NCI-H2227 treated with DMSO at 0.1 percent for 48 hours (cell line): Measurements from ENCODE around the gene EOLA2.
"Not testable (repeated sequence)": the region's sequence is repeated elsewhere in the genome, so short reads cannot be mapped to it uniquely, and the experiment has no call there.

Experiments
- DNase-seq: peaks from one replicate; lab custom pipeline; 2025; lab: John Stamatoyannopoulos, UW

Gene EOLA2

GRCh38 chrX:149938427-149938880 is at the start of gene EOLA2:
TSS of gene EOLA2 (minus strand) at chrX:149938491. CDS start at chrX:149933874, 4,617 bp downstream.
- peak; percentile 97 for DNase-seq

DNA sequence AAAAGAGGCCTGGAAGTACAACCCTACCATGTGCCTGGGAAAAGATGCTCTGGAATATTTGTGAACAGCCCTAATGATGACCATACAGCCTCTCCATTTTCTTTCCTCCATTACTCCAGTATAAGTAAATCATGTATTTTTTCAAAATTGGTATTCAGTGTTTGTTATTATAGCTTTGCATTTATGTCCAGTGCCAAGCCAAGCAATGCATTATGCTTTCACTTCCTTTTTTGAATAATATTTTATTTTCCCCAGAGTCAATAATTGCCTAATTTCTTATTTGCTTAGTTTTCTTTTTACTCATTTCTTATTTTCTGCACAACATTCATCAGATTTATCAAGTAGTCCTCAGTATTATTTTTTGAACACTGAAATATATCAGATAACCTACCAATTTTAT is 49.3 kb upstream of the EOLA2 start:
- no peak for DNase-seq

GRCh38 chrX:149984411-149984810 is 46.1 kb upstream of the EOLA2 start:
- DNase-seq = no peak

- DNase-seq = no peak
These were observed 44.0 kb upstream of the EOLA2 start for GRCh38 chrX:149982310-149982709.

DNA sequence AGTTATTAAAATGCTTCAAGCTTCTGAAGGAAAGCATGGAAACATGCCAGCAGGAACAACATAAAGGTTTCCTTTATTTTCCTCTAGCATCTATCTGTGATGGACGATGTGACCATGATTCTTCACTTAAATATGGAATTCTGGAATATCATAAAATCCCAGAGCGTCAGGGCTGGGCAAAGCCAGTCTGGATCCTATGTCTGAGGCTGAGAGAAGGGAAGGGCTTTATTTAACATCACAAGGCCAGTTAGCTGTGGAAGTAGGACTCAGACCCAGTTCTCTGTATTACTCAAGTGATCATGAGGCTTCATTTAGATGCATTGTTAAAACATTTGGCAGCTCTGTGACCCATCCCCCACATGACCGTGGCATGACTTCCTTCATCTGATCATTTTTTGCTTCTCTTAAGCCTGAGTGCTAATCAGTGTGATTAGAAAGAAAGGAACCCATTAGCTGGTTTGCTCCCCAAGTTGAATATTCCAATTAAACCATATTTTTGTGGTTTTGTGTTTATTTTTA is 40.9 kb upstream of the EOLA2 start:
- no peak for DNase-seq

GRCh38 chrX:149962859-149963757 is 24.8 kb upstream of the EOLA2 start:
- peak; percentile 51 for DNase-seq

- DNase-seq = no peak
These were observed 23.7 kb upstream of the EOLA2 start for GRCh38 chrX:149962010-149962409.

DNA sequence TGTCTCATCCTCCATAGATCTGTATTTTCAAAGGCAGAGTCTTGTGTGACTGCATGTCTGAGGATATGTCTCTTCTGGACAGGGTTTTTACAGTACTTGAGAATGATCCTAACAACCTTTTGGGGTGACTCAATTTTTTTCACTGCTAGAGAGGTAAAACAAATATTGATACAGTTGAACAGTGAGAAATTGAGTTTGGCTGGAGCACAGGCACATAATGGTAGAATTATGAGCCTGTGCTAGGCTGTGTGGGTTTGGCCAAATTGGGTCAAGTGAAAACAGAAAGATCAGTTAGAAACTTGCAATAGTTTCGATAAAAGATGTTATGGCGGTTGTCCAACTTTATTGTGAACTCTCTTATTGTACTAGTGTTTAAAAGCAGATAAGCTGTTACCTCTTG is 23.3 kb upstream of the EOLA2 start:
- DNase-seq = no peak

DNA sequence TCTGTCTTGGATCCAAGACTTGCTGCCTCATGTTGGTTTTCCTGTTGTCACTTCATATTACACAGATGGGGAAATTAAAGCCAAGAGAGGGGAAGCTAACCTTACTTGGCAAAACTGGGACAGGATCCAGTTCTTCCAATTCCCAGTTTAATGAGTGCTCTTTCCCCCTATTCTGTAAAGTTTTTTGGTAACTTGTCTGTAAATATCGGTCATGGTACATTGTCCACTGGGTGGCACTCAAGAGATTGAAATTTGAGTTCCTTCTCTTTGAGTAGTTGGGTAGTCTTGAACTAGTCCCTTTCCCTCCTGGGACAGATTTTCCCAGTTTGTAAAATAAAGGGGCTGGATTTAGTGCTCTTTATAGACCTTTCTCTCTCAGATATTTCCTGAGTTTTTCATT is 12.4 kb upstream of the EOLA2 start:
- DNase-seq = peak; percentile 10

- no peak for DNase-seq
These were observed 11.6 kb upstream of the EOLA2 start for GRCh38 chrX:149949743-149950436.

GRCh38 chrX:149948016-149948415 is 9.7 kb upstream of the EOLA2 start:
- DNase-seq = no peak

- not testable (repeated sequence) for DNase-seq
These were observed 8.6 kb upstream of the EOLA2 start for GRCh38 chrX:149946932-149947331.

- DNase-seq = not testable (repeated sequence)
These were observed 7.5 kb upstream of the EOLA2 start for GRCh38 chrX:149945820-149946219.

- DNase-seq = not testable (repeated sequence)
These were observed 6.9 kb upstream of the EOLA2 start for GRCh38 chrX:149945087-149945670.

GRCh38 chrX:149940674-149941024 is 2.4 kb upstream of the EOLA2 start:
- DNase-seq = not testable (repeated sequence)

GRCh38 chrX:149939905-149940673 is 1.8 kb upstream of the EOLA2 start:
- peak; percentile 93 for DNase-seq

DNA sequence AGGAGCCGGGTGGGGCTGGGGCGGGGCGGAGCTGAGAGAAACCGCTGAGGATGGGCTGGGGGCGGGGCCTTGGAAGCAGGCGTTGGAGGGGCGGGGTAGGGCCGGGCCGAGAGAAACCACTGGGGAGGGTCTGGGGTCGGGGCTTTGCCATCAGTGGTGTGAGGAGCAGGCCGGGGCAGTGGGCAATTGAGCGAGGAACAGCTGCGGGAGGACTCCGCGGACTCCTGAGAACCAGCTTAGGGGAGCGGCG is 1.3 kb upstream of the EOLA2 start:
- no peak for DNase-seq

DNA sequence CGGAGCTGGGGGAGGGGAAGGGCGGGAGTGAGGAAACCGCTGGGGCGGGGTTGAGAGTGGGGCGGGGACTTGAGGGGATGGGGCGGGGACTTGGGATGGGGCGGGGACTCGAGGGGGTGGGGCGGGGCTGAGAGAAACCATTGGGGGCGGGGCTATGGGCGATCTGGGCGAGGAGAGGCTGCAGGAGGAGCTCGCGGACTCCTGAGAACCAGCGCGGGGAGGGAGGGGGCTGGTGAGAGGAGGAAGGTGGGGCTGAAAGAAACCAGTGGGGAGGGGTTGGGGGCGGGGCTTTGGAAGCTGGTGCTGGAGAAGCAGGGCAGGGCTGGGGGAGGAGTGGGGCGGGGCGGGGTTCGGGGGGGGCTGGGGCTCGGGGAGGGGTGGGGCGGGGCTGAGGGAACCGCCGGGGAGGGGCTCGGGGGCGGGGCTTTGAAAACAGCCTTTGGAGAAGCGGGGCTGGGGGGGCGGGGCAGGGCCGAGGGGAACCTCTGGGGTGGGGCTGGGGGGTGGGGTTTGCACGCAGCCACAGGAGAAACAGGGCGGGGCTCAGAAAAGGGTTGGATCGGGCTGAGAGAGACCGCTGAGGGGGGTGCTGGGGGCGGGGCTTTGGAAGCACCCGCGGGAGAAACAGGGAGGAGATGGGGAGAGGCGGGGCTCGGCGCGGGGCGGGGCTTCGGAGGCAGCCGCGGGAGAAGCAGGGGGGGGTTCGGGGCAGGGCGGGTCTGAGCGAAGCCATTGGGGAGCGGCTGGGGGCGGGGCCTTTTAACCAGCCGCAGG is 777 bp upstream of the EOLA2 start:
- peak; percentile 91 for DNase-seq

DNA sequence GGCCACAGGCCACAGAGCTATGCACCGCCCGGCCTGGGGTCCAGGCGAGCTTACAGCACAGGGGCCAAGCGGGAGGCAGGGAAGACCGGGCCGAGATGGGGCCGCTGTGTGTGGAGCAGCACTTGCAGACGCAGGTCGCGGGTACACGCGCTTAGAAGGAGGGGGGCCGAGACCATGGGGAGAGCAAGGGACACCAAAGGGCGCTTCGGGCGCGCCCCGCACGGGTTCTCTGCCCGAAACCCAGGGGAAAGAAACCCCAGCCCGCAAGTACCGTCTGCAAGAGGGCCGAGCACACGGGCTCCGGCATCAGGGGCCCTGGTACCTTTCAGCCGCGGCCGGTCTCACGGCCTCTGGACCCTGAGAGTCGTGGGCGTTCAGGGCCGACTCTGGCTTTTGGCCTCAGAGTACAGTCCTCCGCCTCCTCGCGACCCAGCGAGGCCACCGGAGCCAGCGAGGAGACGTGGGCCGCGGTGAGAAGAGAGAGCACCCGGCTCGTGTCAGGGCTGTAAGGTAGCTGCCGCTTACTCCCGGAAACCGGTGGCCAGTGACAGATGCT is 342 bp downstream of the EOLA2 start:
- no peak for DNase-seq

GRCh38 chrX:149937328-149937727 is 963 bp downstream of the EOLA2 start:
- not testable (repeated sequence) for DNase-seq

- not testable (repeated sequence) for DNase-seq
These were observed 4.7 kb downstream of the EOLA2 start for GRCh38 chrX:149933547-149933946.
